ENCODE results near the gene EPB41L3.

- TF ChIP-seq CTCF (IDR thresholded peaks at IDR 0.05): no peak
- no peak for TF ChIP-seq POLR2A (IDR thresholded peaks at IDR 0.05)
- TF ChIP-seq POLR2AphosphoS5 (IDR thresholded peaks at IDR 0.05): no peak
These were observed 1.2 kb downstream of the EPB41L3 start for GRCh38 chr18:5542515-5543035.
